HepG2 (cell line): ENCODE measurements around the gene NCAPD2. TPM values are rescaled to one million over a fixed set of nuclear protein-coding genes. Genes with fewer than 3 reads are reported as not detected.

Experiments
- EED ChIP-seq: sonication (generic); formaldehyde crosslinking; IDR thresholded peaks from 2 replicates; pipeline ENCODE4 v1.5.0; 2020; ENCODE audit warnings: mild to moderate bottlenecking, missing genetic modification reagents
- ELF3 ChIP-seq: IDR thresholded peaks from 2 replicates; pipeline ENCODE4 v1.6.1; 2016; ENCODE audit warnings: missing genetic modification reagents, missing compliant biosample characterization
- ETV5 ChIP-seq: IDR thresholded peaks from 2 replicates; pipeline ENCODE4 v1.6.1; 2018; ENCODE audit warnings: missing biosample characterization, missing genetic modification reagents, inconsistent platforms, borderline replicate concordance
- GABPA ChIP-seq, 2 experiments: IDR thresholded peaks; 2 replicates each; pipeline ENCODE4 v1.6.1; 2011 to 2016; ENCODE audit warnings: low read depth in 2 of 2, low read length in 1 of 2, missing biosample characterization in 1 of 2, missing genetic modification characterization in 1 of 2
- LCORL ChIP-seq, 2 experiments: fragments of 450-650 bp in 1 of 2; sonication (generic) in 1 of 2; formaldehyde crosslinking in 1 of 2; IDR thresholded peaks; 2 replicates each; pipeline versions ENCODE4 v1.5.0 to v1.6.1; 2017 to 2020; ENCODE audit warnings: antibody characterized with exemption in 1 of 2, missing genetic modification reagents in 1 of 2
- MAZ ChIP-seq, 2 experiments: sonication (generic) in 1 of 2; formaldehyde crosslinking in 1 of 2; IDR thresholded peaks; 2 replicates each; pipeline versions ENCODE4 v1.5.0 to v1.6.1; 2012 to 2020; ENCODE audit warnings: low read depth in 2 of 2, mild to moderate bottlenecking in 2 of 2, borderline replicate concordance in 1 of 2, improper control_type of control experiment in 1 of 2, low read length in 1 of 2, missing genetic modification reagents in 1 of 2, moderate library complexity in 1 of 2
- NFYB ChIP-seq: sonication (generic); formaldehyde crosslinking; IDR thresholded peaks from 2 replicates; pipeline ENCODE4 v1.4.0; 2020; ENCODE audit warnings: missing genetic modification reagents
- NR1H2 ChIP-seq: sonication (generic); formaldehyde crosslinking; IDR thresholded peaks from 2 replicates; pipeline ENCODE4 v1.8.1; 2022; ENCODE audit warnings: low read depth, missing genetic modification reagents, borderline replicate concordance
- POLR2A ChIP-seq, 2 experiments: IDR thresholded peaks; 2 replicates each; pipeline ENCODE4 v1.6.1; 2011; ENCODE audit warnings: low read depth in 2 of 2, low read length in 2 of 2, mild to moderate bottlenecking in 1 of 2, moderate library complexity in 1 of 2; ENCODE audit not compliant: insufficient read depth in 1 of 2
- REPIN1 ChIP-seq: sonication (generic); formaldehyde crosslinking; IDR thresholded peaks from 2 replicates; pipeline ENCODE4 v1.8.0; 2022; ENCODE audit warnings: missing genetic modification reagents, low read depth, mild to moderate bottlenecking, borderline replicate concordance
- SNAPC2 ChIP-seq: sonication (generic); formaldehyde crosslinking; IDR thresholded peaks from 2 replicates; pipeline ENCODE4 v1.8.1; 2022; ENCODE audit warnings: mild to moderate bottlenecking, missing genetic modification reagents
- SOX13 ChIP-seq, 3 experiments: fragments of 450-650 bp in 1 of 3; sonication (generic) in 1 of 3; formaldehyde crosslinking in 1 of 3; IDR thresholded peaks in 2 of 3; conservative IDR thresholded peaks in 1 of 3; 2 replicates each; pipeline versions ENCODE4 v1.5.0 to v1.6.1; 2016 to 2020; ENCODE audit warnings: antibody characterized with exemption in 1 of 3, mild to moderate bottlenecking in 1 of 3, missing compliant biosample characterization in 1 of 3, missing genetic modification reagents in 1 of 3, moderate library complexity in 1 of 3
- ZBTB3 ChIP-seq: sonication (generic); formaldehyde crosslinking; IDR thresholded peaks from 2 replicates; pipeline ENCODE4 v1.4.0; 2020; ENCODE audit warnings: low read depth, mild to moderate bottlenecking, moderate library complexity, missing genetic modification reagents, borderline replicate concordance
- ZBTB33 ChIP-seq: sonication (generic); formaldehyde crosslinking; IDR thresholded peaks from 2 replicates; pipeline ENCODE4 v1.4.0; 2020; ENCODE audit warnings: missing genetic modification reagents
- ZKSCAN1 ChIP-seq: fragments of 150-350 bp; IDR thresholded peaks from 2 replicates; pipeline ENCODE4 v1.6.1; 2014; ENCODE audit warnings: low read length
- ZNF7 ChIP-seq: IDR thresholded peaks from 2 replicates; pipeline ENCODE4 v1.6.1; 2016; ENCODE audit warnings: missing biosample characterization, missing genetic modification reagents
- ZNF740 ChIP-seq: sonication (generic); formaldehyde crosslinking; IDR thresholded peaks from 2 replicates; pipeline ENCODE4 v1.4.0; 2020; ENCODE audit warnings: missing genetic modification reagents
- polyA plus RNA-seq, 8 experiments: library from polyadenylated mRNA; depleted of rRNA in 3 of 8; stranded (reverse) in 7 of 8; unstranded in 1 of 8; fragments of >200 nt; fragmentation: Illumina TruSeq in 4 of 8; extraction: Trizol in 4 of 8; gene quantifications; 2 replicates each; pipeline versions ENCODE4 v1.2.1 to v1.2.3, GENCODE V29; 2011 to 2016; ENCODE audit warnings: low read depth in 4 of 8, missing spikeins in 1 of 8, mixed read lengths in 1 of 8; ENCODE audit not compliant: insufficient read depth in 1 of 8
- total RNA-seq, 5 experiments: library from RNA; depleted of rRNA; stranded (reverse); fragments of >200 nt; fragmentation: Illumina TruSeq; extraction: Trizol; gene quantifications; 2 replicates each; pipeline ENCODE4 v1.2.3, GENCODE V29; 2016; ENCODE audit warnings: low read depth in 1 of 5
- TF ChIP-seq, protein P1 (sequence below): sonication (generic); formaldehyde crosslinking; IDR thresholded peaks from 2 replicates; pipeline ENCODE4 v1.5.1; 2020; ENCODE audit warnings: mild to moderate bottlenecking, missing genetic modification reagents, borderline replicate concordance
- TF ChIP-seq, protein P2 (sequence below): sonication (generic); formaldehyde crosslinking; IDR thresholded peaks from 2 replicates; pipeline ENCODE4 v1.8.1; 2023; ENCODE audit warnings: mild to moderate bottlenecking, missing genetic modification reagents
- TF ChIP-seq, protein P3 (sequence below): sonication (generic); formaldehyde crosslinking; IDR thresholded peaks from 2 replicates; pipeline ENCODE4 v1.8.0; 2022; ENCODE audit warnings: mild to moderate bottlenecking, missing genetic modification reagents

NCAPD2 gene
- total and polyA plus RNA-seq, 2 of the 13 experiments (the other 11 are each of a cell fraction or from before 2014, with no cell fraction given), result 51.1 to 65.6 TPM

DNA sequence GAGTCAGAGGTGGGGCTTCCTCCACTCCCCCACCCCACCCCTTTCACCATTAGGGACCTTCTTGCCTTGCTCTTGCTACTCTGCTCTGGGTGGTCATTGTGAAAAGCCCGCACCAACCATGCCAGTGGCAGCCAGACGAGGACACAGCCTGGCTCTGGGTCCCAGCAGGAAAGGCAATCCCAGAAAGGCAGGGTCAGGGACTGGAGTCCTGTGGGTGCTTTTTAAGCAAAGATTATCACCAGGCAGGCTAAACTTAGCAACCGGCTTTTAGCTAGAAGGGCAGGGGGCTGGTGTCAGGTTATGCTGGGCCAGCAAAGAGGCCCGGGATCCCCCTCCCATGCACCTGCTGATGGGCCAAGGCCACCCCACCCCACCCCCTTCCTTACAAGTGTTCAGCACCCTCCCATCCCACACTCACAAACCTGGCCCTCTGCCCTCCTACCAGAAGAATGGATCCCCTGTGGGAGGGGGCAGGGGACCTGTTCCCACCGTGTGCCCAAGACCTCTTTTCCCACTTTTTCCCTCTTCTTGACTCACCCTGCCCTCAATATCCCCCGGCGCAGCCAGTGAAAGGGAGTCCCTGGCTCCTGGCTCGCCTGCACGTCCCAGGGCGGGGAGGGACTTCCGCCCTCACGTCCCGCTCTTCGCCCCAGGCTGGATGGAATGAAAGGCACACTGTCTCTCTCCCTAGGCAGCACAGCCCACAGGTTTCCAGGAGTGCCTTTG, 39.2 kb downstream of the NCAPD2 start (continued):
- no peak for TF ChIP-seq LCORL (IDR thresholded peaks at IDR 0.05)
- 0 out of 2 replicates have a peak, but pooled peaks have one; percentile 3 for TF ChIP-seq LCORL (CRISPR knock-in tag; IDR thresholded peaks at IDR 0.05)
- TF ChIP-seq, protein P1, sequence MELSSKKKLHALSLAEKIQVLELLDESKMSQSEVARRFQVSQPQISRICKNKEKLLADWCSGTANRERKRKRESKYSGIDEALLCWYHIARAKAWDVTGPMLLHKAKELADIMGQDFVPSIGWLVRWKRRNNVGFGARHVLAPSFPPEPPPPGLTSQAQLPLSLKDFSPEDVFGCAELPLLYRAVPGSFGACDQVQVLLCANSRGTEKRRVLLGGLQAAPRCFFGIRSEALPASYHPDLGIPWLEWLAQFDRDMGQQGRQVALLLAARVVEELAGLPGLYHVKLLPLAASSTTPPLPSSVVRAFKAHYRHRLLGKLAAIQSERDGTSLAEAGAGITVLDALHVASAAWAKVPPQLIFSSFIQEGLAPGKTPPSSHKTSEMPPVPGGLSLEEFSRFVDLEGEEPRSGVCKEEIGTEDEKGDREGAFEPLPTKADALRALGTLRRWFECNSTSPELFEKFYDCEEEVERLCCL (CRISPR knock-in tag), result no peak
- 0 out of 2 replicates have a peak, but pooled peaks have one; percentile 50 for TF ChIP-seq ZBTB3 (CRISPR knock-in tag)
- no peak for TF ChIP-seq MAZ (IDR thresholded peaks at IDR 0.05; ENCODE audit: borderline replicate concordance, low read depth, low read length)
- TF ChIP-seq MAZ (CRISPR knock-in tag; IDR thresholded peaks at IDR 0.05; ENCODE audit: low read depth), result peak; percentile 68
- TF ChIP-seq ETV5 (CRISPR knock-in tag), result peak; percentile 87
- TF ChIP-seq EED (CRISPR knock-in tag), result no peak; the same call in 1 of the 2 replicates
- TF ChIP-seq ZNF7 (CRISPR knock-in tag), result no peak
- 0 out of 2 replicates have a peak, but pooled peaks have one; percentile 14 for TF ChIP-seq SNAPC2 (CRISPR knock-in tag)
- TF ChIP-seq POLR2A (IDR thresholded peaks at IDR 0.05; ENCODE audit: insufficient read depth in 1 of 2, low read depth in 2 of 2, low read length in 2 of 2), result peak in 1 of 2 experiments; percentile 47; a peak in 1 of 4 replicates
- 0 out of 2 replicates have a peak, but pooled peaks have one; percentile 17 for TF ChIP-seq NR1H2
- TF ChIP-seq REPIN1 (CRISPR knock-in tag), result 0 out of 2 replicates have a peak, but pooled peaks have one; percentile 3
- TF ChIP-seq, protein P2, sequence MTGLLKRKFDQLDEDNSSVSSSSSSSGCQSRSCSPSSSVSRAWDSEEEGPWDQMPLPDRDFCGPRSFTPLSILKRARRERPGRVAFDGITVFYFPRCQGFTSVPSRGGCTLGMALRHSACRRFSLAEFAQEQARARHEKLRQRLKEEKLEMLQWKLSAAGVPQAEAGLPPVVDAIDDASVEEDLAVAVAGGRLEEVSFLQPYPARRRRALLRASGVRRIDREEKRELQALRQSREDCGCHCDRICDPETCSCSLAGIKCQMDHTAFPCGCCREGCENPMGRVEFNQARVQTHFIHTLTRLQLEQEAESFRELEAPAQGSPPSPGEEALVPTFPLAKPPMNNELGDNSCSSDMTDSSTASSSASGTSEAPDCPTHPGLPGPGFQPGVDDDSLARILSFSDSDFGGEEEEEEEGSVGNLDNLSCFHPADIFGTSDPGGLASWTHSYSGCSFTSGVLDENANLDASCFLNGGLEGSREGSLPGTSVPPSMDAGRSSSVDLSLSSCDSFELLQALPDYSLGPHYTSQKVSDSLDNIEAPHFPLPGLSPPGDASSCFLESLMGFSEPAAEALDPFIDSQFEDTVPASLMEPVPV (CRISPR knock-in tag), result peak; percentile 18; the same call in 1 of the 2 replicates
- TF ChIP-seq ZNF740 (CRISPR knock-in tag), result no peak
- TF ChIP-seq ELF3 (CRISPR knock-in tag), result peak; percentile 21; the same call in 1 of the 2 replicates
- TF ChIP-seq ZKSCAN1, result no peak
- no peak for TF ChIP-seq GABPA (IDR thresholded peaks at IDR 0.05; ENCODE audit: low read depth, low read length)
- TF ChIP-seq GABPA (CRISPR knock-in tag; IDR thresholded peaks at IDR 0.05; ENCODE audit: low read depth), result peak; percentile 89
- TF ChIP-seq NFYB, result peak; percentile 42; the same call in 1 of the 2 replicates
- no peak; the same call in 1 of the 2 replicates for TF ChIP-seq SOX13 (IDR thresholded peaks at IDR 0.05)
- TF ChIP-seq SOX13 (CRISPR knock-in tag; conservative IDR thresholded peaks at IDR 0.05 in 1 of 2, IDR thresholded peaks at IDR 0.05 in 1 of 2), result 0 out of 4 replicates have a peak, but pooled peaks of 1 of the 2 experiments have one; percentile 5
- TF ChIP-seq ZBTB33, result no peak
- TF ChIP-seq, protein P3, sequence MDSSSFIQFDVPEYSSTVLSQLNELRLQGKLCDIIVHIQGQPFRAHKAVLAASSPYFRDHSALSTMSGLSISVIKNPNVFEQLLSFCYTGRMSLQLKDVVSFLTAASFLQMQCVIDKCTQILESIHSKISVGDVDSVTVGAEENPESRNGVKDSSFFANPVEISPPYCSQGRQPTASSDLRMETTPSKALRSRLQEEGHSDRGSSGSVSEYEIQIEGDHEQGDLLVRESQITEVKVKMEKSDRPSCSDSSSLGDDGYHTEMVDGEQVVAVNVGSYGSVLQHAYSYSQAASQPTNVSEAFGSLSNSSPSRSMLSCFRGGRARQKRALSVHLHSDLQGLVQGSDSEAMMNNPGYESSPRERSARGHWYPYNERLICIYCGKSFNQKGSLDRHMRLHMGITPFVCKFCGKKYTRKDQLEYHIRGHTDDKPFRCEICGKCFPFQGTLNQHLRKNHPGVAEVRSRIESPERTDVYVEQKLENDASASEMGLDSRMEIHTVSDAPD (CRISPR knock-in tag), result peak; percentile 73
